ACC112 (cell line): ENCODE results near the gene ZPR1.
"Not testable (repeated sequence)": the region's sequence is repeated elsewhere in the genome, so short reads cannot be mapped to it uniquely, and the experiment has no call there.

Experiments used
- H2AFZ ChIP-seq: fragments of 200-600 bp; sonication (generic); one replicate; pipeline ENCODE4 v1.6.0; 2017; ENCODE audit warnings: antibody characterized with exemption, low read length; ENCODE audit not compliant: unreplicated experiment
- H3K27ac ChIP-seq: fragments of 200-600 bp; sonication (generic); 2 replicates; pipeline ENCODE4 v1.5.1; 2014; ENCODE audit warnings: low read depth, mild to moderate bottlenecking, antibody characterized with exemption, low read length, moderate library complexity
- H3K27me3 ChIP-seq: fragments of 200-600 bp; sonication (generic); 2 replicates; pipeline ENCODE4 v1.6.1; 2014; ENCODE audit warnings: mild to moderate bottlenecking, antibody characterized with exemption, low read length, moderate library complexity, mixed read lengths; ENCODE audit not compliant: insufficient read depth
- H3K36me3 ChIP-seq: fragments of 200-600 bp; sonication (generic); 2 replicates; pipeline ENCODE4 v1.6.1; 2016; ENCODE audit warnings: mild to moderate bottlenecking, antibody characterized with exemption, low read length, moderate library complexity, mixed read lengths; ENCODE audit not compliant: insufficient read depth
- H3K4me1 ChIP-seq: fragments of 200-600 bp; sonication (generic); one replicate; pipeline ENCODE4 v1.6.1; 2016; ENCODE audit warnings: low read length, mixed read lengths; ENCODE audit not compliant: insufficient read depth, unreplicated experiment, control insufficient read depth
- H3K4me3 ChIP-seq: fragments of 200-600 bp; sonication (generic); 2 replicates; pipeline ENCODE4 v1.5.1; 2014; ENCODE audit warnings: mild to moderate bottlenecking, low read depth, low read length
- H3K79me2 ChIP-seq: fragments of 200-600 bp; sonication (generic); one replicate; pipeline ENCODE4 v1.6.0; 2016; ENCODE audit warnings: low read length; ENCODE audit not compliant: control insufficient read depth, unreplicated experiment, insufficient read depth

The ZPR1 gene

GRCh38 chr11:116776522-116776984 lies 11.3 kb downstream of the ZPR1 start:
- no peak overlapping the region for H3K4me3 ChIP-seq
- H3K27ac ChIP-seq, result no peak overlapping the region
- no peaks in the 10 kb centered on the region for H3K27me3 ChIP-seq
- peaks cover 35% of the 10 kb centered on the region for H3K36me3 ChIP-seq
- peaks cover 14% of the 10 kb centered on the region for H3K4me1 ChIP-seq
- H2AFZ ChIP-seq, result no peak overlapping the region
- peaks cover 11% of the 10 kb centered on the region for H3K79me2 ChIP-seq

GRCh38 chr11:116775975-116776374 lies 11.8 kb downstream of the ZPR1 start:
- H2AFZ ChIP-seq, result no peak overlapping the region
- H3K36me3 ChIP-seq, result peaks cover 30% of the 10 kb centered on the region
- no peak overlapping the region for H3K27ac ChIP-seq
- H3K27me3 ChIP-seq, result no peaks in the 10 kb centered on the region
- peaks cover 17% of the 10 kb centered on the region for H3K4me1 ChIP-seq
- no peak overlapping the region for H3K4me3 ChIP-seq
- peaks cover 16% of the 10 kb centered on the region for H3K79me2 ChIP-seq

- peaks cover 25% of the 10 kb centered on the region for H3K79me2 ChIP-seq
- peak overlapping the region; percentile 84; the same call in 1 of the 2 replicates for H3K27ac ChIP-seq
- H2AFZ ChIP-seq, result no peak overlapping the region
- H3K4me3 ChIP-seq, result no peak overlapping the region
- peaks cover 23% of the 10 kb centered on the region for H3K36me3 ChIP-seq
- peaks cover 19% of the 10 kb centered on the region for H3K4me1 ChIP-seq
- H3K27me3 ChIP-seq, result no peaks in the 10 kb centered on the region
These were observed 13.2 kb downstream of the ZPR1 start for GRCh38 chr11:116774661-116775060.

GRCh38 chr11:116773203-116774097 lies 14.4 kb downstream of the ZPR1 start:
- Histone ChIP-seq H3K79me2 (peaks cover 25% of the 10 kb centered on the region), H3K27me3 (no peaks in the 10 kb centered on the region), H3K4me1 (peaks cover 19% of the 10 kb centered on the region), H3K27ac (peak overlapping the region; percentile 84), H3K4me3 (peak overlapping the region; percentile 92), H2AFZ (peak overlapping the region; percentile 72), H3K36me3 (peaks cover 13% of the 10 kb centered on the region; the same call in 1 of the 2 replicates)

- peaks cover 19% of the 10 kb centered on the region for H3K4me1 ChIP-seq
- H3K4me3 ChIP-seq, result peak within 1 kb of the TSS; percentile 92
These were observed 15.2 kb downstream of the ZPR1 start, which contains the start of gene BUD13 for GRCh38 chr11:116772443-116773202. Gene BUD13 (minus strand): TSS chr11:116772987. CDS start chr11:116772964, 23 bp downstream.

GRCh38 chr11:116771935-116772334 lies 15.9 kb downstream of the ZPR1 start:
- Histone ChIP-seq H3K79me2 (peaks cover 25% of the 10 kb centered on the region), H3K27ac (peak overlapping the region; percentile 89), H2AFZ (no peak overlapping the region), H3K27me3 (no peaks in the 10 kb centered on the region), H3K4me1 (peaks cover 19% of the 10 kb centered on the region), H3K36me3 (peaks cover 7% of the 10 kb centered on the region; the same call in 1 of the 2 replicates), H3K4me3 (peak overlapping the region; percentile 92)

More at GRCh38 chr11:116772443-116773202, 15.2 kb downstream of the ZPR1 start, which contains the start of gene BUD13:
- Histone ChIP-seq H2AFZ (peak within 1 kb of the TSS; percentile 93), H3K79me2 (peaks cover 25% of the 10 kb centered on the region), H3K27me3 (no peaks in the 10 kb centered on the region), H3K36me3 (peaks cover 7% of the 10 kb centered on the region; the same call in 1 of the 2 replicates), H3K27ac (peak within 1 kb of the TSS; percentile 89)

- peaks cover 3% of the 10 kb centered on the region for H3K79me2 ChIP-seq
- no peaks in the 10 kb centered on the region for H3K27me3 ChIP-seq
- no peak overlapping the region for H3K4me3 ChIP-seq
- H2AFZ ChIP-seq, result no peak overlapping the region
- no peak overlapping the region for H3K27ac ChIP-seq
- peaks cover 34% of the 10 kb centered on the region for H3K36me3 ChIP-seq
- H3K4me1 ChIP-seq, result no peaks in the 10 kb centered on the region
These were observed 25.7 kb downstream of the ZPR1 start for GRCh38 chr11:116762132-116762531.

- not testable (repeated sequence) for H3K4me3 ChIP-seq, H3K79me2 ChIP-seq, H3K4me1 ChIP-seq, H2AFZ ChIP-seq, H3K27me3 ChIP-seq, H3K27ac ChIP-seq
- peaks cover 47% of the 10 kb centered on the region for H3K36me3 ChIP-seq
These were observed 31.8 kb downstream of the ZPR1 start for GRCh38 chr11:116756044-116756443.

GRCh38 chr11:116750070-116750718 lies 37.6 kb downstream of the ZPR1 start:
- Histone ChIP-seq H3K27ac (no peak overlapping the region), H3K4me1 (no peaks in the 10 kb centered on the region), H3K27me3 (no peaks in the 10 kb centered on the region), H3K79me2 (no peaks in the 10 kb centered on the region), H3K36me3 (peaks cover 34% of the 10 kb centered on the region), H3K4me3 (no peak overlapping the region), H2AFZ (no peak overlapping the region)

GRCh38 chr11:116742104-116742503 lies 45.7 kb downstream of the ZPR1 start:
- Histone ChIP-seq H3K4me3 (0 out of 2 replicates have a peak overlapping the region, but pooled peaks have one; percentile 29), H2AFZ (peak overlapping the region; percentile 27), H3K36me3 (no peaks in the 10 kb centered on the region), H3K27me3 (no peaks in the 10 kb centered on the region), H3K79me2 (no peaks in the 10 kb centered on the region), H3K4me1 (peaks cover 12% of the 10 kb centered on the region), H3K27ac (peak overlapping the region; percentile 67)
